HG03571 (cell line): ENCODE measurements around the gene VTA1.

Source experiments
- ATAC-seq: cut with Tn5 transposase; IDR thresholded peaks from one replicate; pipeline ENCODE4 v1.9.1; 2021; ENCODE audit not compliant: unreplicated experiment

The VTA1 gene

DNA sequence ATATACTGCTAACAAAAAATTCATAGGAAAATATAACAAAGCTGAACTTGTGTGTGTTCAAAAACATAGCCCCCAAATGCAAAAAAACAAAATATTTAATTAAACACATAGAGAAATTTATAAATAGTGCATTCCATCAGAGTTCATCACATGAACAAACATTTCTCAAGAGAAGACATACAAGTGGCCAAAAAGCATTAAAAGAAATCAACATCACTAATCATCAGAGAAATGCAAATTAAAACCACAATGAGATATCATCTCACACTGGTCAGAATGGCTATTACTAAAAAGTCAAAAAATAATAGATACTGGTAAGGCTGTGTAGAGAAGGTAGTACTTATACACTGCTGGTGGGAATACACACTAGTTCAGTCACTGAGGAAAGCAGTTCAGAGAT is 115.2 kb downstream of the VTA1 start:
- ATAC-seq, result no peak

DNA sequence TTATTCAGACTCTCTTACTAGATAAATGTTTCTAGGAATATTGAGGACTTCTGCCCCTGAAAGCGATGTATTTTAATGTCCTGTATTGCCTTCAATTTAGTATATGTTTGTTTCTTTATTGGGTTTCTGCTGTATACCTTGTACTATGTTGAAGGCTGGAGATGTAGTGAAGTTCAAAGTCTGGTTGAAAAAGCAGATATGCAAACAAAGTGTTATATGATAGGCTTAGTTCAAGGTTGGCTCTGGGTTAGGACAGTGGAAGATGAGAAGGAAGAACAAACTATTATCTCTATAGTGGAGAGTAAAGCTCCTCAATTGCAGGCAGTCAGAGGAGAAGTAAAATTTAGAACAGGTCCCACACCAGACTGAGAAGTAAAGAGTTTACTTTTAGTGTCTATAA is 118.4 kb downstream of the VTA1 start:
- no peak for ATAC-seq

- ATAC-seq, result no peak
These were observed 119.0 kb downstream of the VTA1 start for GRCh38 chr6:142266060-142266459.

- no peak for ATAC-seq
These were observed 124.4 kb downstream of the VTA1 start for GRCh38 chr6:142271476-142271875.
